Measurements from ENCODE around the gene RAP1GAP.
"Not testable (repeated sequence)": the region's sequence is repeated elsewhere in the genome, so short reads cannot be mapped to it uniquely, and the experiment has no call there.

Gene RAP1GAP

GRCh38 chr1:21568006-21568746, 101.0 kb downstream of the RAP1GAP start:
- no peak for DNase-seq

- DNase-seq: no peak
These were observed 101.7 kb downstream of the RAP1GAP start for GRCh38 chr1:21567241-21568005.

- not testable (repeated sequence) for DNase-seq
These were observed 102.8 kb downstream of the RAP1GAP start for GRCh38 chr1:21566361-21566760.

- DNase-seq: no peak
These were observed 103.9 kb downstream of the RAP1GAP start for GRCh38 chr1:21565285-21565684.

- no peak for DNase-seq
These were observed 104.5 kb downstream of the RAP1GAP start for GRCh38 chr1:21564521-21565095.

GRCh38 chr1:21563971-21564370, 105.2 kb downstream of the RAP1GAP start:
- DNase-seq: no peak

GRCh38 chr1:21562896-21563295, 106.3 kb downstream of the RAP1GAP start:
- no peak for DNase-seq

- no peak for DNase-seq
These were observed 108.1 kb downstream of the RAP1GAP start for GRCh38 chr1:21560916-21561638.

GRCh38 chr1:21559788-21560567, 109.2 kb downstream of the RAP1GAP start:
- no peak for DNase-seq

GRCh38 chr1:21553116-21553926, 115.8 kb downstream of the RAP1GAP start:
- no peak for DNase-seq

GRCh38 chr1:21552715-21553114, 116.4 kb downstream of the RAP1GAP start:
- DNase-seq: no peak

GRCh38 chr1:21550866-21551475, 118.2 kb downstream of the RAP1GAP start:
- DNase-seq: no peak

GRCh38 chr1:21550097-21550496, 119.1 kb downstream of the RAP1GAP start:
- DNase-seq: no peak

- DNase-seq: no peak
These were observed 121.3 kb downstream of the RAP1GAP start for GRCh38 chr1:21547876-21548275.
